ENCODE measurements around the gene GPR18.
A peak's percentile ranks its signal among the peaks of the same experiment; 100 is the strongest.

The GPR18 gene

GRCh38 chr13:99290894-99291293, 32.7 kb upstream of the GPR18 start:
- DNase-seq (ENCODE audit: low spot score), result no peak

- DNase-seq (ENCODE audit: low spot score), result no peak
These were observed 31.6 kb upstream of the GPR18 start for GRCh38 chr13:99289674-99290337.

GRCh38 chr13:99289271-99289670, 31.1 kb upstream of the GPR18 start:
- DNase-seq (ENCODE audit: low spot score), result no peak

- no peak for DNase-seq (ENCODE audit: low spot score)
These were observed 29.9 kb upstream of the GPR18 start for GRCh38 chr13:99288089-99288488.

GRCh38 chr13:99287551-99287950, 29.4 kb upstream of the GPR18 start:
- no peak for DNase-seq (ENCODE audit: low spot score)

GRCh38 chr13:99285432-99286182, 27.4 kb upstream of the GPR18 start:
- DNase-seq (ENCODE audit: low spot score), result no peak

GRCh38 chr13:99282264-99283231, 24.4 kb upstream of the GPR18 start:
- DNase-seq (ENCODE audit: low spot score), result no peak

GRCh38 chr13:99281811-99282263, 23.7 kb upstream of the GPR18 start:
- no peak for DNase-seq (ENCODE audit: low spot score)

GRCh38 chr13:99280166-99280565, 22.0 kb upstream of the GPR18 start:
- DNase-seq (ENCODE audit: low spot score), result peak; percentile 55

- DNase-seq (ENCODE audit: low spot score), result no peak
These were observed 21.5 kb upstream of the GPR18 start for GRCh38 chr13:99279637-99280036.

GRCh38 chr13:99278843-99279242, 20.7 kb upstream of the GPR18 start:
- DNase-seq (ENCODE audit: low spot score), result no peak

- no peak for DNase-seq (ENCODE audit: low spot score)
These were observed 20.0 kb upstream of the GPR18 start for GRCh38 chr13:99278200-99278599.

GRCh38 chr13:99277629-99278028, 19.4 kb upstream of the GPR18 start:
- DNase-seq (ENCODE audit: low spot score), result peak; percentile 34

- DNase-seq (ENCODE audit: low spot score), result no peak
These were observed 18.5 kb upstream of the GPR18 start for GRCh38 chr13:99276706-99277105.

- no peak for DNase-seq (ENCODE audit: low spot score)
These were observed 16.9 kb upstream of the GPR18 start for GRCh38 chr13:99275093-99275469.

- DNase-seq (ENCODE audit: low spot score), result no peak
These were observed 14.9 kb upstream of the GPR18 start for GRCh38 chr13:99273128-99273527.

GRCh38 chr13:99272481-99272880, 14.3 kb upstream of the GPR18 start:
- DNase-seq (ENCODE audit: low spot score), result no peak

- no peak for DNase-seq (ENCODE audit: low spot score)
These were observed 13.1 kb upstream of the GPR18 start for GRCh38 chr13:99271249-99271648.

GRCh38 chr13:99270518-99270917, 12.3 kb upstream of the GPR18 start:
- no peak for DNase-seq (ENCODE audit: low spot score)

GRCh38 chr13:99269627-99270241, 11.6 kb upstream of the GPR18 start:
- peak; percentile 43 for DNase-seq (ENCODE audit: low spot score)

- DNase-seq (ENCODE audit: low spot score), result no peak
These were observed 10.6 kb upstream of the GPR18 start for GRCh38 chr13:99268822-99269221.

- DNase-seq (ENCODE audit: low spot score), result no peak
These were observed 9.7 kb upstream of the GPR18 start for GRCh38 chr13:99267927-99268326.

All from putamen (tissue), 1 donor.